Measurements from ENCODE around the gene PLXNA4.
A peak's percentile ranks its signal among the peaks of the same experiment; 100 is the strongest.

PLXNA4 gene

GRCh38 chr7:132275416-132276233 is 300.6 kb downstream of the PLXNA4 start:
- WGBS (ENCODE audit: extremely low coverage, insufficient coverage, insufficient read length), result no CpG with 5 or more reads among the region's 4 CpGs

GRCh38 chr7:132272763-132273371 is 303.4 kb downstream of the PLXNA4 start:
- no peak overlapping the region for H3K14ac ChIP-seq (ENCODE audit: low read length)
- H3K4me2 ChIP-seq (ENCODE audit: low read length), result no peak overlapping the region
- H3K4ac ChIP-seq (ENCODE audit: low read depth, low read length), result no peak overlapping the region
- H3K4me3 ChIP-seq (ENCODE audit: low read depth, low read length), result no peak overlapping the region
- H2AFZ ChIP-seq (ENCODE audit: insufficient read depth, low read length, poor library complexity), result no peak overlapping the region
- H2BK5ac ChIP-seq (ENCODE audit: low read depth, low read length, poor library complexity), result no peak overlapping the region
- no peak for DNase-seq
- no peak overlapping the region for H2BK120ac ChIP-seq (ENCODE audit: insufficient read depth, low read length, poor library complexity)
- no peak overlapping the region for H2AK5ac ChIP-seq (ENCODE audit: low read length)
- H4K91ac ChIP-seq (ENCODE audit: low read depth, low read length), result no peak overlapping the region
- no peak overlapping the region for H4K8ac ChIP-seq (ENCODE audit: low read depth, low read length)
- H3K23ac ChIP-seq (ENCODE audit: low read length), result no peak overlapping the region
- H3K9me3 ChIP-seq (ENCODE audit: insufficient read depth, low read depth, low read length), result no peaks in the 10 kb centered on the region
- no peak overlapping the region for H3K18ac ChIP-seq (ENCODE audit: low read length)
- no peaks in the 10 kb centered on the region for H3K27me3 ChIP-seq (ENCODE audit: insufficient read depth, low read length)
- H3K4me1 ChIP-seq (ENCODE audit: control insufficient read depth in 1 of 2, insufficient read depth in 2 of 2, low read length in 2 of 2), result no peaks in the 10 kb centered on the region
- H3K9ac ChIP-seq (ENCODE audit: low read length), result no peak overlapping the region
- H2BK12ac ChIP-seq (ENCODE audit: low read length), result no peak overlapping the region
- H3K27ac ChIP-seq (ENCODE audit: low read depth, low read length), result no peak overlapping the region
- H3K79me2 ChIP-seq (ENCODE audit: control insufficient read depth, insufficient read depth, low read length, poor library complexity), result no peaks in the 10 kb centered on the region
- 100% methylated on average over 4 of the region's 9 CpGs for WGBS (ENCODE audit: extremely low coverage, insufficient coverage, insufficient read length)
- H3K36me3 ChIP-seq (ENCODE audit: control insufficient read depth in 1 of 2, insufficient read depth in 2 of 2, low read length in 2 of 2), result no peaks in the 10 kb centered on the region
- no peaks in the 10 kb centered on the region for H3K79me1 ChIP-seq (ENCODE audit: low read length)
- H4K12ac ChIP-seq (ENCODE audit: low read depth, low read length), result no peak overlapping the region

More at GRCh38 chr7:132275416-132276233, 300.6 kb downstream of the PLXNA4 start:
- Histone ChIP-seq H3K79me1 (ENCODE audit: low read length) (no peaks in the 10 kb centered on the region), H3K36me3 (ENCODE audit: control insufficient read depth in 1 of 2, insufficient read depth in 2 of 2, low read length in 2 of 2) (no peaks in the 10 kb centered on the region), H3K23ac (ENCODE audit: low read length) (no peak overlapping the region), H3K79me2 (ENCODE audit: control insufficient read depth, insufficient read depth, low read length, poor library complexity) (no peaks in the 10 kb centered on the region), H4K91ac (ENCODE audit: low read depth, low read length) (no peak overlapping the region), H3K4me1 (ENCODE audit: control insufficient read depth in 1 of 2, insufficient read depth in 2 of 2, low read length in 2 of 2) (no peaks in the 10 kb centered on the region), H3K9me3 (ENCODE audit: insufficient read depth, low read depth, low read length) (no peaks in the 10 kb centered on the region), H2AK5ac (ENCODE audit: low read length) (no peak overlapping the region), H2BK12ac (ENCODE audit: low read length) (no peak overlapping the region), H3K14ac (ENCODE audit: low read length) (no peak overlapping the region), H4K8ac (ENCODE audit: low read depth, low read length) (no peak overlapping the region), H3K4me3 (ENCODE audit: low read depth, low read length) (no peak overlapping the region), H3K27me3 (ENCODE audit: insufficient read depth, low read length) (no peaks in the 10 kb centered on the region), H3K18ac (ENCODE audit: low read length) (no peak overlapping the region), H2AFZ (ENCODE audit: insufficient read depth, low read length, poor library complexity) (no peak overlapping the region), H3K4me2 (ENCODE audit: low read length) (no peak overlapping the region), H3K4ac (ENCODE audit: low read depth, low read length) (no peak overlapping the region), H2BK5ac (ENCODE audit: low read depth, low read length, poor library complexity) (no peak overlapping the region), H2BK120ac (ENCODE audit: insufficient read depth, low read length, poor library complexity) (no peak overlapping the region), H3K9ac (ENCODE audit: low read length) (no peak overlapping the region), H3K27ac (ENCODE audit: low read depth, low read length) (no peak overlapping the region), H4K12ac (ENCODE audit: low read depth, low read length) (no peak overlapping the region)
- no peak for DNase-seq

GRCh38 chr7:132270517-132270916 is 305.8 kb downstream of the PLXNA4 start:
- Histone ChIP-seq H3K9ac (ENCODE audit: low read length) (no peak overlapping the region), H2AK5ac (ENCODE audit: low read length) (no peak overlapping the region), H2BK5ac (ENCODE audit: low read depth, low read length, poor library complexity) (no peak overlapping the region), H3K9me3 (ENCODE audit: insufficient read depth, low read depth, low read length) (peaks cover 1% of the 10 kb centered on the region), H3K14ac (ENCODE audit: low read length) (no peak overlapping the region), H3K18ac (ENCODE audit: low read length) (no peak overlapping the region), H3K79me2 (ENCODE audit: control insufficient read depth, insufficient read depth, low read length, poor library complexity) (no peaks in the 10 kb centered on the region), H4K12ac (ENCODE audit: low read depth, low read length) (no peak overlapping the region), H4K91ac (ENCODE audit: low read depth, low read length) (no peak overlapping the region), H3K4me1 (ENCODE audit: control insufficient read depth in 1 of 2, insufficient read depth in 2 of 2, low read length in 2 of 2) (no peaks in the 10 kb centered on the region), H4K8ac (ENCODE audit: low read depth, low read length) (no peak overlapping the region), H3K4me3 (ENCODE audit: low read depth, low read length) (no peak overlapping the region), H3K27me3 (ENCODE audit: insufficient read depth, low read length) (no peaks in the 10 kb centered on the region), H2AFZ (ENCODE audit: insufficient read depth, low read length, poor library complexity) (no peak overlapping the region), H3K23ac (ENCODE audit: low read length) (no peak overlapping the region), H3K4ac (ENCODE audit: low read depth, low read length) (no peak overlapping the region), H2BK12ac (ENCODE audit: low read length) (no peak overlapping the region), H3K4me2 (ENCODE audit: low read length) (no peak overlapping the region), H3K36me3 (ENCODE audit: control insufficient read depth in 1 of 2, insufficient read depth in 2 of 2, low read length in 2 of 2) (no peaks in the 10 kb centered on the region), H3K79me1 (ENCODE audit: low read length) (no peaks in the 10 kb centered on the region), H2BK120ac (ENCODE audit: insufficient read depth, low read length, poor library complexity) (no peak overlapping the region), H3K27ac (ENCODE audit: low read depth, low read length) (no peak overlapping the region)
- no CpG with 5 or more reads among the region's 2 CpGs for WGBS (ENCODE audit: extremely low coverage, insufficient coverage, insufficient read length)
- peak in 1 of 2 donors; percentile 39 for DNase-seq

- Histone ChIP-seq H3K36me3 (ENCODE audit: control insufficient read depth in 1 of 2, insufficient read depth in 2 of 2, low read length in 2 of 2) (no peaks in the 10 kb centered on the region), H2AFZ (ENCODE audit: insufficient read depth, low read length, poor library complexity) (no peak overlapping the region), H4K91ac (ENCODE audit: low read depth, low read length) (no peak overlapping the region), H2BK120ac (ENCODE audit: insufficient read depth, low read length, poor library complexity) (no peak overlapping the region), H3K4ac (ENCODE audit: low read depth, low read length) (no peak overlapping the region), H3K4me1 (ENCODE audit: control insufficient read depth in 1 of 2, insufficient read depth in 2 of 2, low read length in 2 of 2) (no peaks in the 10 kb centered on the region), H4K8ac (ENCODE audit: low read depth, low read length) (no peak overlapping the region), H2AK5ac (ENCODE audit: low read length) (no peak overlapping the region), H3K18ac (ENCODE audit: low read length) (no peak overlapping the region), H3K4me2 (ENCODE audit: low read length) (no peak overlapping the region), H3K79me2 (ENCODE audit: control insufficient read depth, insufficient read depth, low read length, poor library complexity) (no peaks in the 10 kb centered on the region), H3K9ac (ENCODE audit: low read length) (no peak overlapping the region), H3K23ac (ENCODE audit: low read length) (no peak overlapping the region), H3K27ac (ENCODE audit: low read depth, low read length) (no peak overlapping the region), H3K9me3 (ENCODE audit: insufficient read depth, low read depth, low read length) (peaks cover 2% of the 10 kb centered on the region), H3K79me1 (ENCODE audit: low read length) (no peaks in the 10 kb centered on the region), H3K4me3 (ENCODE audit: low read depth, low read length) (no peak overlapping the region), H3K14ac (ENCODE audit: low read length) (no peak overlapping the region), H2BK5ac (ENCODE audit: low read depth, low read length, poor library complexity) (no peak overlapping the region), H2BK12ac (ENCODE audit: low read length) (no peak overlapping the region), H3K27me3 (ENCODE audit: insufficient read depth, low read length) (no peaks in the 10 kb centered on the region), H4K12ac (ENCODE audit: low read depth, low read length) (no peak overlapping the region)
- no peak for DNase-seq
- no CpG with 5 or more reads among the region's 5 CpGs for WGBS (ENCODE audit: extremely low coverage, insufficient coverage, insufficient read length)
Observed at GRCh38 chr7:132269718-132270117, 306.6 kb downstream of the PLXNA4 start.

Data from trophoblast cell (in vitro differentiated cells and primary cell).